M059J (cell line): ENCODE measurements around the gene AUTS2. TPM values are rescaled to one million over a fixed set of nuclear protein-coding genes. Genes with fewer than 3 reads are reported as not detected.
"Not testable (repeated sequence)": the region's sequence is repeated elsewhere in the genome, so short reads cannot be mapped to it uniquely, and the experiment has no call there.

ENCODE experiments used
- DNase-seq: peaks from one replicate; pipeline ENCODE4 v3.0.0-alpha.2; 2012; ENCODE audit warnings: low read depth
- total RNA-seq: library from RNA; depleted of rRNA; stranded (reverse); fragments of >200 nt; shearing (Covaris generic); gene quantifications from 2 replicates; pipeline ENCODE4 v1.2.3, GENCODE V29; 2014

AUTS2 gene
- total RNA-seq, 1 experiment from 2014 or later: 6.9 TPM

DNA sequence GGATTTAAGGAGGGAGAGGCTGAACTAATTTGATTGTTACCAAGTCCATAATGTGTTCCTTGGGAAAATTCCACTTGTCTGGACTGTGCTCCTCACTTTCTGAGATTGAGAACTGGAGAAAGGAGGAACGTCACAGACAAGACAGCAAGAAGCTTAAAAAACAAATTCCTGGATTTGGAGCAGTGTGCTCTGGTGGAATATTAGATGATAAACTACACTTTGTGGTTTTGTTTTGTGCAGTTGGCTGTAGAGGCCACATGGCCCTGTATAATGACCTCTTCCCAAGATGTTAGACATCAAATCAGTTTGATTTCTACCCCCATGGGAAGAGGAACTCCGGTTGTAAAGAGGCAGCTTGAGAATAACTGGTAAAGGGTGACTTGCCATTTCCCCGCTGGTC lies 1112.4 kb downstream of the AUTS2 start:
- DNase-seq: peak; percentile 63

DNA sequence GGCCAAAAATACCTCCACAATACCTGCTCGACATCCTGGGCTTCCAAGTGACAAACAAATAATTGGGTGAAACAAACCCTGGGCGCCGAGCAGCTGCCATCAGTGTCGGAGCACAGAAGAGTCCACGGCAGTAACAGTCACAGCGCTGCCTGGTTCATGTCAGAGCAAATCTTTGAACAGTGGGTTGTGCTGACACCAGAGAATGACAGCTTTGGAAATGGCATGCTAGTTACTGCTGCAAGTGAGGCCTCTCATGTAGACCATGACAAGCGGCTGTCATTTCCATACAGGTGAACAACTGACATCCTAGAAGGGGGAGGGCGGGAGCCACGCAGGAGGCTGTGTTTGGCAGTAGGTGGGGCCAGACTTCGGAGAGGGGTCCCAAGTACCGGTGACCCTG lies 1113.2 kb downstream of the AUTS2 start:
- no peak for DNase-seq

DNA sequence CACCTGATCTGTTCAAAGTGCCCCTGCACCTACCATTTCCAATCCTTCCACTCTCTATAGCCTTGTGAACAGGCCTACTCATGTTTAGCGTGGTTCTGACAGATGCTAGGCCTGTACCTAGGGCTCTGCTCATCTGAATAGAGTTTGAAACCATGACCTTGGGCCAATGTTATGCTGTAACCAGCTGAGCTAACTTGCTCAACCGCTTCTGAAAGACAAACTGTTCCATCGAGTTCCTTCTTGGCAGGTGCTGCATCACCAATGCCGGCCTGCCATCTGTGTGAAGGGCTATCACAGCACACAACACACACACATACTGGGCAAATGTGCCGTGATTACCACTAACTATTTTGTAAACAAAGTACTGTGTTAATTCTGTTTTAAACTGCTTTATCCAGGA lies 1114.7 kb downstream of the AUTS2 start:
- DNase-seq: no peak

DNA sequence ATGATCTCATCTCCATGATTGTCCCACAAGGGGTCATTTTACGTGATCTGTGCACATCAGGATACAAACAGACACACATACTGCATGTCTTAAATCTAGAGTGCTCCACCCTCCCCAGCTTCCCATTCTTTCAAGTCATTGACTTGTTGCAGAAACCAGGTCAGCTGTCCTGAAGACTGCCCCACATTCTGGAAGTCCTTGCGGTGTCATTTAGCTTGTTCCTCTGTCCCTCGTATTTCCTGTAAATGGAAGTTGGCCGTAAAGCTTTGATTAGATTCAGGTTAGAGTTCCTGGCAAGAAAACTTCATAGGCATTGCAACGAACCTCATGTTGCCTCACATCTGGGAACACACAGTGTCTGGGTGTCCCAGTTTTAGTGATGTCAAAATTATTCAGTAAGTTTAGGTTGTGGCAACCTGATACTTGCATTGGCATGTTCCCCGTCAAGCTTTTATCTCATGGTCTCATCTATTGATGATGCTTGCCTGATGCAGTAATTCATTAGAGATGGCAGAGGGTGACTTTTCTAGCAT lies 1116.3 kb downstream of the AUTS2 start:
- no peak for DNase-seq

DNA sequence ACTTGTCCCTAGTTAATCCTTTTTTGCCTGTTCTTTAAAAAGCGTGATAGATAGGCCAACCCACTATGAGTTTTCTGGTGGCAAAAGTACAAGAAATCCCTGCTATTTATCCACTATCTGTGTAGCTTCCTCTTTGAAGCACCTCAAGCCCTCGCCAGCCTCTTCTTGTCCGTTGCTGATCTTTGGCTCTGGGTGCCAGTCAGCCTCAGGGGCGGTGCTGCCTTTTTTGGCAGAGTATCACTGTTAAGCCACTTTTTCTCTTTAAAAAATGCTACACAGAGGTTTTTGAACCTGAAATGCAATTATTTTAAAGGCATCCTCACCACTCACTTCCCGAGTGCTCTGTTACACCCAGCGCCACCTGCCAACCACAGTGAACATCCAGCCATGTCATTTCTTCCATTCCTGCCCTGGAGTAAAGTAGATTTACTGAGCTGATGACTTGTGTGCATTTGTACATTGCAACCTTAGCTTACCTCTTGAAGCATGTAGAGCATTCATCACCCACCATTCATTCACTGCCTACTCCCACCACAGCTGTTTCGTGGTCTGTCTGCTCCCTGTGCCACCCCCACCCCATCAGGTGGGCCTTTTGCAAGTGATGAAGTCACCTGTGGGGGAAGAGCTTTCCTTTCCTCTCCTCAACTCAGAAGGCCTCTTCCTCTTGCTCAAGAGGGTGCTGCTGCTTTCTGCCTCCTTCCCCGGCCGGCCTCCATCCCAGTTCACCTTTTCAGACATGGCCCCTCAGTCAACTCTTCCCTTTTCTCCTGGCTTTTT lies 1119.5 kb downstream of the AUTS2 start:
- DNase-seq: no peak

DNA sequence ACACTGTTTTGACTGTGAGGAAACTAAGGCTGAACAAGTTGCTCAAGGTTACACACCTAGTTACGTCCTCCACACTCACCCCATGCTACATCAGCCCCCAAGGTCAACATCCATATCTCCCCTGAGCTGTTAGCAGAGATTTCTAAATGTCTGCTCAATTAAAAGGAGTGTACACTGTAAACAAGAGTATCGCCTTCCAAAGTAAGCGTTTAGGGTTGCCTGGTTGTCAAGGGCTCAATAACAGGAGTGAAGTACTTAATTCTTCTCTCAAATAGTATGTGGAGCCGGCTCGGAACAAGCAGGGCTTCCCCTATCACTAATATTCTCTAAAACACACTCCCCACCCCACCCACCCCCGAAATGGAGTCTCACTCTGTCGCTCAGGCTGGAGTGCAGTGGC lies 1120.8 kb downstream of the AUTS2 start:
- no peak for DNase-seq

DNA sequence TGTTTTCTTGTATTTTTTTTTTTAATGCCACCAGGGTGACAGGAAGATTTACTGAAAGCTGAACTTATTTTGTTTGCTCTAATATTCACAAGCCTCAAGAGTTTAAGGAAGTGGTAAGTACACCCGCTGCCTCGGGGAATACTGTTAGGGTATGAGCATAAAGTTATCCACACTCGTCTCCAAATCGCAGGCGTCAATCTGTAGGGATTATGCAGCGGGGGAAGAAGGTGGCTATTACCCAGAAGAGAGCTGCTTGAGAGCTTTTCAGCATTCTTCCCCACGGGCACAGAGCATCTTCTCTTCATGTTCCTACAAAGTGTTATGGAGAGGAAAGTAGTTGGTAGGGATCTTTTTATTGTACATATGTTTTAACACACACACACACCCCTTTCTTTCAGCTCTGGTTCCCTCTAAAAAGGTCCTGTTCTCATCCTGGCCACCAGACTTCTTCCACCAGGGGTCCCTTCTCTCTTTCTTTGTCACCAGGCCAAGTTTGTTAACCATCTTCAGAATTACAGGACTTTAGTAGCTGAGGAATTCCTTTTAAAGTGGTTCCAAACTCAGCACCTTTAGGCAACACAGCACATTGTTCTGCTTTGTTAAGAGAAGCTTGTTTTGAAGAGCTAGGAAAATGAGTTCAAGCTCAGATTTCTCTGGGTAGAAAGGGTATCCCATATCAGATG lies 1122.1 kb downstream of the AUTS2 start:
- DNase-seq: no peak

DNA sequence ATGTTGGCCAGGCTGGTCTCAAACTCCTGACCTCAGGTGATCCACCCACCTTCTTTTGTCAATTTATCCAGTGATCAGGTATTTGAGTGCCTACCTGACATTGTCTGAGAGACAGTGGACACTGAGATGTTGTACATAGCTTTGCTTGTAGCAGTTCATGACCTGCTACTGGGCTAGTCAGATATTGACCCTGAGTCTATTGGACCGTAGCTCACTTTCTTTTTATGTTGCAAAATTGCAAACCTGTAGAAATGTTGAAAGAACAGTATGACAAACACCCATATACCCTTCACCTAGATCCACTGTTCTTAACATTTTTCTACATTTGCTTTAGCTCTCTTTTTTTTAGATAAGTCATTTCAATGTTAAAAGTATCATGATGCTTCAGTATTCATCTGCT lies 1123.2 kb downstream of the AUTS2 start:
- DNase-seq: no peak

DNA sequence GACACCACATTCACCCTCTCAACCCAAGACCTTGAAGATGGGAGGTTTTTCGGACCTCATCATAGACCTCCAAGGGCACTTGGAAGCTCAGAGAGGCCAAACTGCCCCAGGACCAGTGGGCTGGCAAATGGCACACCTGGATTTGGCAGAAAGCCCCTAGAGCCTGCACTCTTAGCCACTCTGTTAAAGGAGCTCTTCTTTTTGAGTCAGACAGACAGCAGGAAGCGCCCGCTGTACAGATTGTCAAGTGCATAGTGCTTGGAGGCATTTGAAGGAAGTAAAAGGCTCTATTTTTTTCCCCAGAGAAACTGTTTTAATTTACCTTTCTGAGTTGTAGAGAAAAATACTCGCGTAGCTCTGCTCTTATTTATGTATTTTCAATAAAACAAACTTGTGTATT lies 1125.1 kb downstream of the AUTS2 start:
- DNase-seq: no peak

DNA sequence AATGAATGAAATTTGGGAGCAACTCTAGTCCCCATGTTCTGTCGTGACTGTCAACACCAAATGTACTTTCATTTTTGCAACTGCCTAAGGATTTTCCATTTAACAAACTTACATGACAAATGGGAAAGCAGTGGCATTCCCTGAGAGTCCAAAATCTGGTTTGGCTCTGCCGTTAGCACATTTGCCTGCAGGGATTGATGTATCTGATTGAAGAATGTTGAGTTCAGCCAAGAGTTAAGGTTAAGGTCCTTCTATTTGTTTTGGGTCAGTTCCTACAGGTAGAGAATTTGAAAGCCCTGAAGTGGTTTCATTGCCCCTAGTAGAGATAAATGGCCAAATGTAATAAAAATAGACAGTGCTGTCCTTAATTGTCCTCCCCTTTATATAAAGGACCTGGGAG lies 1127.2 kb downstream of the AUTS2 start:
- no peak for DNase-seq

DNA sequence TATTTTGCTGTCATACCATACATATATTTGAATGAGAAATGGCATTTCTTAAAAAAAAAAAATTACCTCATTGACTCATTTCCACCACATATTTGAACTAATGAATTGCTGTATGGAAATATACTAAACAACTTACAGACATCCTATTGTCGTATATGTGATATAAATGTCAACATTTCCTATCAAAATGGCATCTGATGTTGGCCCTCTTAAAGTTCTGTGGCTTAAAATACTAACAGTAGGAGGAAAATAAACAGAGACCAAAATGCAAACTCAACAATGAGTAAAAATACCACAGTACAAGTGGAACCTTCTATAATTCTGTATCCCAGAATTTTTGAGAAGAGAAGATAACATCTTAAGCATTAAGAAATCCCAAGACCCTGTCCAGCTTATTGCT lies 1128.0 kb downstream of the AUTS2 start:
- no peak for DNase-seq

DNA sequence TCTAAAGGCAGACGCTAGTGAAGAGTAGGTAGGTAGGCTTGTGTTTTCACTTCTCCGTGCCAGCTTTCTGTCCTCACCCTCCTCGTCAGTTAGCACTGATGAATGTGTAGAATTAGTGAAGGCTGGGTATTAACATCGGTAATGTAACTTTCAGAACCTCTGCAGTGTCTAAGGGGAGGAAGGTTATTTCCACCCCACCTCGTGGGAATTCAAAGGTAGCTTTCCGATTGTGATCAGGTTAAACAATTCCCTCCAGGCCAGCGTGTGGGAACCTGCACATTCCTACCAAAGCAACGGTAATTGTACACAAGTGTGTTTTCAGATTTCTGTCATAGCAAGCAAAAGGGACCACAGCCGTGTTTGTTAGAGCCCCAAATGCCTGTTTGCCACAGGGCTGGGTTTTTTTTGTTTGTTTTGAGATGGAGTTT lies 1128.7 kb downstream of the AUTS2 start:
- DNase-seq: no peak

DNA sequence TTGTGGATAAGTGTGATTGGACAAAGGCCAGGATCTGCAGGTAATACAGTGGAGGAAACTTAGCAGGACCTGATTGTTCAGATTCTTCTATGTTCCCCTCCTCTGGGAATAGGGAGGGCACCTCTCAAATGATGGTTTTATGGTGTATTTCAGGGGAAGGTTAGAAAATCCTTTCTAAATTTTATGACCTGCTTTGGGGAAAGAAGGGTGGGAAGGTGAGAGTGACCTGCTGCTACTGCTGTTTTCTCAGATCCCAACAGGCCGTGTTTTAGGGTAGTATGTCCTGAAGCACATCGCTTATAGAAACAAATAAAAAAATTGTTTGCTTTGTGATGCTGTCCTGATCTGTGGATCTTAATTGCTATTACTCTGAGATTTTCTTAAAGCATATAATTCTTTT lies 1129.6 kb downstream of the AUTS2 start:
- DNase-seq: no peak

DNA sequence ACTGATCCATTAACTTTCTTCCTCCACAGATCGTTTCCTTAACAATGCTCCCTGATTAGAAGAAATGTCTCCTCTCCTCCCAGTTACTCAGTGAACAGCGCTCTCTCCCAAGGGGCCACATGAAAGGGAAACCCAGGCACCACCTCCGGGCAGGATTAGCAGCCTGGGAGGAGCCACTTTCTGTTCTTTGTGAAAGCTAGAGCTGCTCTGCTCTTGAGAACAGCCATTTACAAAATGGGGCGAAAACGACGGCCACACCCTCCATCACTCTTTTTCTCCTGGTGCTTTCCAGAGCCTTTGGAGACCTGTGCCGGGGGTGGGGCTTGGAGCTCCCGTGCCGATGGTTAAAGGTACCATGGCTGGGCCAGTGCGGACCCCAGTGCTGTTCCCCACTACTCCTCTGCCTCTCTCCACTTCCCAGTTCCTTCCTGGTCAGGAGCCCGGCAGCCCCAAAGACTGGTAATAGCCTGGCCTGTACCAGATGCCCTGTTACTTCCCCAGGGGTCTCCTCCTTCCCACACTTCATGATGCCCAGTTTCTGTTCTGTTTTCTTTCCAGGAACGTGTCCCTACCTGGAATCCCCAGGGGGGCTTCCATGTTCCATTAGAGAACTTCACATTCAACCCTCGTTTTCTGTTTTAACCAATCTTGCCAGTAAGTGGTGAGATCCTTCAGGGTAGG lies 1130.7 kb downstream of the AUTS2 start:
- no peak for DNase-seq

DNA sequence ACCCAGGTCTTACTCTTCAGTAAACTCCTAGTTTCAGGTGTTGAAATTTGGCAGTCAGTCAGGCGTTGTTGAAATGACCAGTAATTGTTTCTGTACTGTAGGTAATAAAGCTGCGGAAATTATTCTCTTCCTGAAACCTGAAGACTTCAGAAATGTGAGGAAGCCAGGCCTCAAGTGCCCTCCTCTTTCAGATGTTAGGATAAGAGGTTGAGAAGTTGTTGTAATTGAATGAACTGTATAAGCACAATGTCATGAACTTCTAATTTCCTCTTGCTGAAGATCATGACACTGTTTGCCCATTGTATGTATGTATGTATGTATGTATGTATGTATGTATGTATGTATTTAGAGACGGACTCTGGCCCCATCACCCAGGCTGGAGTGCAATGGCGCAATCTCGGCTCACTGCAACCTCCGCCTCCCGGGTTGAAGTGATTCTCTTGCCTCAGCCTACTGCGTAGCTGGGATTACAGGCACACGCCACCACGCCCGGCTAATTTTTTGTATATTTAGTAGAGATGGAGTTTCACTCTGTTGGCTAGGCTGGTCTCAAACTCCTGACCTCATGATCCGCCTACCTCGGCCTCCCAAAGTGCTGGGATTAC lies 1131.4 kb downstream of the AUTS2 start:
- not testable (repeated sequence) for DNase-seq

DNA sequence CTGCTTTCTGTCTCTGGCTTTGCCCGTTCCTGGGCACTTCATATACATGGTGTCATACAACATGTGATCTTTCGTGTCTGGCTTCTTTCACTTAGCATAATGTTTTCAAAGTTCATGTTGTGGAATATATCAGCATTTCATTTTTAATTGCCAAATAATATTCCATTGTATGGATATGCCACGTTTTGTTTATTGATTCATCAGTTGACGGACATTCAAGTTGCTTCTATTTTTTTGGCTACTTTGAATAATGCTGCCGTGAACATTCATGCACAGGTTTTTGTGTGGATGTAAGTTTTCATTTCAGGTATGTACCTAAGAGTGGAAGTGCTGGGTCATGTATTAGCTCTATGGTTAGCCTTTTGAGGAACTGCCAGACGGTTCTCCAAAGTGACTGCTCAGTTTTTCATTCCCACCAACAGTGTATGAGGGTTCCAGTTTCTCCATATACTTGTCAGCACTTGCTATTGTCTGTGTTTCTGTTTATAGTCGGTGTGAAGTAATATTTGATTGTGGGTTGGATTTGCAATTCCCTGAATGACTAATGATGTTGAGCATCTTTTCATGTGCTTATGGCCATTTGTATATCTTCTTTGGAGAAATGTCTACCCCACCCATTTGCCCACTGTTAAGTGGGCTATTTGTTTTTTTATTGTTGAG lies 1132.3 kb downstream of the AUTS2 start:
- no peak for DNase-seq

DNA sequence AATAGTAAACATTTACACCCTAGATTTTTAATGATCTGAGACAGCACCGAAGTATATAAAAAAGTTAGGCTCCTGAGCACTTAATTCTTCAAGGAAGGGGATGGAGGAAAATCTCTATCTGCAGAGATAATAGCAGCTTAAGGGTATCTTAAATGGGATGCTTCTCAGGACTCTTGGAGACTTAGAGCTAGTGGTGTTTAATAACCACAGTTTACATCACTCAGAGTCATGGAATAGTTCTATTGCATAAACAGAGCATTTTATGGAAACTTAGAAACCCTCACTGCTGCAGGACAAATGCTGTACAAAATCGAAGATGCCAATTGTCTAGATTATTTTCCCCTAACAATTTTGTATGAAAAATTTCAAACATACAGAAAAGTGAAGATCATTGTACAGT lies 1134.8 kb downstream of the AUTS2 start:
- peak; percentile 54 for DNase-seq

DNA sequence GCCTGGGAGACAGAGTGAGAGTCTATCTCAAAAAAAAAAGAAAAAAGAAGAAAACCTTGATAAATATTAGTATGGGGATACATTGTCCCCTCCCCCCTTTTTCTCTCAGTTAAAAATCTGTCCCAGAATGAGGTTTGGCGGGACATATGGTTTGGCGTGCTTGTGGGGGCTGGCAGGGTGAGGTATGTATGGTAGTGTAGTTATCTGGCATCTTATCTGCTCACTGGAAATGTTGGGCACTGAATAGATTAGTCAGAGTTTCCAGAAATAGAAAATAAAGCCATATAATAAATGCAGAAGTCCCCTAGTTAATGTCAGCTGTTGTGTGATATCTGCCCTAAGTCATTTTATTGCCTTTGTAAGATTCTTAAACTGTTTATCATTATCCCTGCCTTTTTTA lies 1136.1 kb downstream of the AUTS2 start:
- DNase-seq: peak; percentile 67

DNA sequence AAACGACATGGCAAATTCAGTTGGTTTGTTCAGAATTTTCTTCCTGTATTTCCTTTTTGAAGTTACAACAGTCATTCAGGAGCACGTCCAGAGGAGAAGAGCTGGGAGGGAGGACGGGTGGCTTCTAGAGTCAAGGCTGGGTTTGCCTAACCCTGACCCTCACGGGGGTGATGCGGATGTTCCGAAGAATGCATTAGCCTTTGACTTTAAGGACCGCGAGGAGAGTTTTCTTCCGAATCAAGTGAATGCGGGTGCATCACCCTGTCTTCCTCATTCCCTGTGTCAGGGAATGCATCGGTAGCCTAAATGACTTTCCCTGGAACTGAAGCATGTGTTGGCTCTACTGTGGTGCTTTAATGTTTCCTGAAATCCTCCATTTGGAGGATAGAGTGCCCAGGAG lies 1137.0 kb downstream of the AUTS2 start:
- no peak for DNase-seq

DNA sequence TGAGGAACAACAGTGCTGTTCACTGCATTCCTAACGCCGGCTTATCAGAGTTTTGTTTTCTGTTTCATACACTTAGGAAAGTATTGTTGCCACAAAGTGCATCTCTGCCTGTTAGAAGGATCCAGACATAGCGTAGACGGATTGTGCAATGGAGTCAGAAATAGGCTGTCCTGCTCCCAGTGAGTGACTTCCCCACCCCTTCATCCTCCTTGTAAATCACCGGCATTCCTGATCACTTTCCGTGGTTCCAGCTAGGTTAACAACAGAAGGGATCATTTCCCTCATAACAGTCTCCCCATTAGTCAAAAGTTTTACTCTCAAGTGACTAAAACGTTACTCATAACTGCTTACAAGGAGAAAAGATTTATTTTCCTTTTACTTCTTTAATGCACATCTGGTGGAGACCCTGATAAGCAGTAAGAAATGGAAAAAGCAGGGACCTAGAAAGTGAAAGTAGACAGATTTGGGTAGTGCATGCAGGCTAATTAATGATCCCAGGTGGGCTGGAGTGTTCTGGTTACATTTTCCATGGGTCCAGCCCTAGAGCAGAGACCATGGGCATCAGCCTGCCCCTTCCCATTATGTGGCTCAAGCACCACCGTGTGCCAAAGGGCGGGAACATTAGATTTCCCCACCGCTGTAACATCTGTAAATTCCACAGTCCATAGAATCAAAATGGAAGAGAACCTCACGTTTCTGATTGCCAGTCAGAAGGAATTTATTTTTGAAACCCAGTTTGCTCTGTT lies 1138.6 kb downstream of the AUTS2 start:
- DNase-seq: peak; percentile 78
